Caco-2 (cell line): Measurements from ENCODE around the gene NIT2. TPM values are rescaled to one million over a fixed set of nuclear protein-coding genes. Genes with fewer than 3 reads are reported as not detected.
A peak's percentile ranks its signal among the peaks of the same experiment; 100 is the strongest.

Experiments
- BruUV-seq: library from RNA; stranded (reverse); fragments of 400-500 nt; replicated peaks from 2 replicates; lab custom pipeline; 2021; lab: Mats Ljungman, UMichigan
- CTCF ChIA-PET: fragments of 300-600 bp; sonication (Branson Sonifier 250); formaldehyde crosslinking; loops from one replicate; lab custom pipeline; 2022; ENCODE audit warnings: antibody characterized with exemption; lab: Charles Lee
- POLR2A ChIA-PET: fragments of 300-600 bp; sonication (Branson Sonifier 250); formaldehyde crosslinking; loops from one replicate; lab custom pipeline; 2022; ENCODE audit warnings: antibody characterized with exemption; lab: Charles Lee
- DNase-seq, 2 experiments: peaks; one replicate each; pipeline versions ENCODE4 v3.0.0 to v3.0.0-alpha.2; 2020 to 2022
- H3K27me3 ChIP-seq: replicated peaks from 2 replicates; pipeline ENCODE4 v1.6.0; 2011; ENCODE audit warnings: low read length; ENCODE audit not compliant: control insufficient read depth, insufficient read depth
- H3K36me3 ChIP-seq: 2 replicates; pipeline ENCODE4 v1.5.1; 2011; ENCODE audit warnings: low read length; ENCODE audit not compliant: control insufficient read depth, insufficient read depth
- H3K4me1 ChIP-seq: fragments of 250-450 bp; sonication (Bioruptor Pico); 2 replicates; pipeline ENCODE4 v1.5.1; 2020; ENCODE audit warnings: mild to moderate bottlenecking
- H3K4me3 ChIP-seq: 2 replicates; pipeline ENCODE4 v1.5.1; 2011; ENCODE audit warnings: low read depth, mild to moderate bottlenecking, control low read depth, low read length
- H3K9me3 ChIP-seq: fragments of 250-450 bp; sonication (Bioruptor Pico); 2 replicates; pipeline ENCODE4 v1.5.1; 2020; ENCODE audit warnings: mild to moderate bottlenecking, moderate library complexity
- H3K27ac Mint-ChIP-seq: one replicate; pipeline ENCODE4 v1.8.0; 2022; ENCODE audit warnings: mixed read lengths; ENCODE audit not compliant: unreplicated experiment
- H3K27me3 Mint-ChIP-seq: one replicate; pipeline ENCODE4 v1.8.0; 2022; ENCODE audit warnings: mixed read lengths; ENCODE audit not compliant: insufficient read depth, unreplicated experiment
- H3K36me3 Mint-ChIP-seq: one replicate; pipeline ENCODE4 v1.8.0; 2022; ENCODE audit warnings: mild to moderate bottlenecking, mixed read lengths; ENCODE audit not compliant: insufficient read depth, unreplicated experiment
- H3K4me1 Mint-ChIP-seq: one replicate; pipeline ENCODE4 v1.8.0; 2022; ENCODE audit warnings: low read depth, mixed read lengths; ENCODE audit not compliant: unreplicated experiment
- H3K4me3 Mint-ChIP-seq: one replicate; pipeline ENCODE4 v1.8.0; 2022; ENCODE audit warnings: mild to moderate bottlenecking, moderate library complexity, mixed read lengths; ENCODE audit not compliant: unreplicated experiment
- H3K9me3 Mint-ChIP-seq: one replicate; pipeline ENCODE4 v1.8.0; 2022; ENCODE audit warnings: mixed read lengths; ENCODE audit not compliant: unreplicated experiment
- CTCF ChIP-seq, 2 experiments: fragments of 200-600 bp in 1 of 2; IDR thresholded peaks; 1 replicate in 1 of 2; 2 replicates in 1 of 2; pipeline versions ENCODE4 v1.5.1 to v1.8.0; 2011 to 2022; ENCODE audit warnings: antibody characterized with exemption in 1 of 2, control low read depth in 1 of 2, inconsistent platforms in 1 of 2, low read depth in 1 of 2, low read length in 1 of 2, mild to moderate bottlenecking in 1 of 2, moderate library complexity in 1 of 2; ENCODE audit not compliant: insufficient read depth in 1 of 2, severe bottlenecking in 1 of 2, unreplicated experiment in 1 of 2
- intact Hi-C: fragments of 100-400 bp; cut with micrococcal nuclease; formaldehyde crosslinking; loops from one replicate; pipeline ENCODE4 v1.10.0; 2022; ENCODE audit not compliant: unreplicated experiment
- total RNA-seq: library from RNA; stranded (reverse); gene quantifications from 2 replicates; pipeline ENCODE4 v1.2.3, GENCODE V29; 2022

NIT2 gene
- total RNA-seq, 1 experiment from 2014 or later = 64.1 TPM

- no peaks in the 10 kb centered on the region; the same call in 1 of the 2 replicates for H3K4me1 ChIP-seq
- H3K9me3 ChIP-seq = no peaks in the 10 kb centered on the region
- no TSS peak for BruUV-seq
- TF ChIP-seq CTCF (IDR thresholded peaks at IDR 0.05; ENCODE audit: insufficient read depth in 1 of 2, low read depth in 1 of 2, low read length in 1 of 2, severe bottlenecking in 1 of 2, unreplicated experiment in 1 of 2) = no peak
- Mint-ChIP-seq H3K27me3 (no peaks in the 10 kb centered on the region), H3K4me3 (no peak overlapping the region), H3K4me1 (no peaks in the 10 kb centered on the region), H3K27ac (no peak overlapping the region), H3K36me3 (peaks cover 53% of the 10 kb centered on the region), H3K9me3 (no peaks in the 10 kb centered on the region)
- H3K4me3 ChIP-seq = no peak overlapping the region
- peaks cover 3% of the 10 kb centered on the region; the same call in 1 of the 2 replicates for H3K36me3 ChIP-seq
- CTCF ChIA-PET = interaction anchor here (1.0 kb wide), 1 partner anchor 26 kb away, joined by 3 read pairs; no protein-coding TSS in a partner anchor
- DNase-seq = peak in 1 of 2 experiments; percentile 4
- intact Hi-C loops = no loop called here
- H3K27me3 ChIP-seq = no peaks in the 10 kb centered on the region
- POLR2A ChIA-PET = interaction anchor here (0.7 kb wide), 1 partner anchor 21 kb away, joined by 3 read pairs; no protein-coding TSS in a partner anchor
Observed at GRCh38 chr3:100360757-100361496, 26.4 kb downstream of the NIT2 start.

DNA sequence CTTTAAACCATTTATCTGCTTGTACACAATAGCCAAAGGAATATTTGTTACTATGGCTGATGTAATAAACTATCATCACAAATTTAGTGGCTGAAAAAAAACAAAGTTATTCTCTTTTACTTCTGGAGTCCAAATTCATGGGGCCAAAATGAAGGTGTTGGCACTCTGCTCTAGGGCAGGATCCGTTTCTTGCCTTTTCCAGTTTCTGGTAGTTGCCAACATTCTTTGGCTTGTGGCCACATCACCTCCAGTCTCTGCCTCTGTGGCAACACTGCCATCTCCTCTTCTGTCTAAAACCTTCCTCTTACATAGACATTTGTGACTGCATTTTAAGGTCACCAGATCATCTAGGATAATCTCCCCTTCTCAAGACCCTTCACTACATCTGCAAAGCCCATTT lies 27.3 kb downstream of the NIT2 start:
- H3K27me3 ChIP-seq = no peaks in the 10 kb centered on the region
- H3K36me3 ChIP-seq = peaks cover 3% of the 10 kb centered on the region; the same call in 1 of the 2 replicates
- DNase-seq = no peak
- no peaks in the 10 kb centered on the region for H3K27me3 Mint-ChIP-seq
- no peaks in the 10 kb centered on the region; the same call in 1 of the 2 replicates for H3K4me1 ChIP-seq
- no peak overlapping the region for H3K27ac Mint-ChIP-seq
- TF ChIP-seq CTCF (IDR thresholded peaks at IDR 0.05; ENCODE audit: insufficient read depth in 1 of 2, low read depth in 1 of 2, low read length in 1 of 2, severe bottlenecking in 1 of 2, unreplicated experiment in 1 of 2) = no peak
- no peaks in the 10 kb centered on the region for H3K9me3 Mint-ChIP-seq
- H3K36me3 Mint-ChIP-seq = peaks cover 55% of the 10 kb centered on the region
- intact Hi-C loops = no loop called here
- H3K9me3 ChIP-seq = no peaks in the 10 kb centered on the region
- ChIA-PET POLR2A (no interaction called here), CTCF (no interaction called here)
- no peak overlapping the region for H3K4me3 Mint-ChIP-seq
- BruUV-seq = no TSS peak
- no peaks in the 10 kb centered on the region for H3K4me1 Mint-ChIP-seq
- H3K4me3 ChIP-seq = no peak overlapping the region

GRCh38 chr3:100364421-100364820 lies 29.9 kb downstream of the NIT2 start:
- Mint-ChIP-seq H3K27ac (no peak overlapping the region), H3K4me3 (no peak overlapping the region), H3K27me3 (no peaks in the 10 kb centered on the region), H3K9me3 (no peaks in the 10 kb centered on the region), H3K4me1 (no peaks in the 10 kb centered on the region), H3K36me3 (peaks cover 55% of the 10 kb centered on the region)
- intact Hi-C loops = no loop called here
- BruUV-seq = no TSS peak
- no peak overlapping the region for H3K4me3 ChIP-seq
- ChIA-PET POLR2A (no interaction called here), CTCF (no interaction called here)
- H3K9me3 ChIP-seq = no peaks in the 10 kb centered on the region
- no peaks in the 10 kb centered on the region for H3K27me3 ChIP-seq
- no peak for TF ChIP-seq CTCF (IDR thresholded peaks at IDR 0.05; ENCODE audit: insufficient read depth in 1 of 2, low read depth in 1 of 2, low read length in 1 of 2, severe bottlenecking in 1 of 2, unreplicated experiment in 1 of 2)
- H3K36me3 ChIP-seq = peaks cover 3% of the 10 kb centered on the region; the same call in 1 of the 2 replicates
- no peaks in the 10 kb centered on the region; the same call in 1 of the 2 replicates for H3K4me1 ChIP-seq
- no peak for DNase-seq
